ENCODE measurements around the gene UPK1B.

Gene UPK1B

DNA sequence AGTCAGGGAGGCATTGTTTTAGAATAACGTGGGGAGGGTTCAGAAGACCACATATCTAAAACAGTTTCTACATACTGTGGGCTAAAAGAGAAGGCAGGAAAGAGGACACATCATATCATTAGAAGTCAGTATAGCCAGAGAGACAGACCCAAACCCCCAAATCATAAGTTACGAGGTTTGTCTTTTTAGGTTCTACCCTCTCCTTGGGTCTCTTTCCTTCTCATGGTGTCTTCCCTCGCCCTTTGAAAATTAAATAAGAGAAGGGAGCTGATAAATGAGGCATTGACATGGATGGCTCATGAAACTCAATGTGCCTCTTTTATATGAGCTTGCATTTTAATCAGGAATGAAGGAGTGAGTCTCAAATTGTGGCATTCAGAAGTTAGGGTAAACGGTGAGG is 3.4 kb downstream of the UPK1B start:
- no peak for DNase-seq (ENCODE audit: low spot score)

DNA sequence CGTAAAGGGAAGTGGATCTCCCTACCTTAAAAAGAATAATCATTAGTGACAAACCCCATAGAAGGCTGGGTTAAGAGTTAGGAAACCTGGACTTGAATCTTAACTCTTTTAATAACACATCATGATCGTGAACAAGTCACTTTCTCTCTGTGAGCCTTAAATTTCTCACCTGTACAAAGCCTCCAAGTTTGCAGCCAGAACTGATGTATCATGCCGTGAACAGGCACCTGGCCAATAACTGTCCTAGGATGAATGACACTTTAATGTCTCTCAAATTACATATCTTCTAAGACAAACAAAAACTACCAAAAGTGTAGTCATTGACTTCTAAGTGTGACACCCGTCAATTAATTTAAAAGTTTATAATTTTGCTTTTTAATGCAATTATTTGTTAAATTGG is 3.9 kb downstream of the UPK1B start:
- DNase-seq (ENCODE audit: low spot score) = no peak

DNA sequence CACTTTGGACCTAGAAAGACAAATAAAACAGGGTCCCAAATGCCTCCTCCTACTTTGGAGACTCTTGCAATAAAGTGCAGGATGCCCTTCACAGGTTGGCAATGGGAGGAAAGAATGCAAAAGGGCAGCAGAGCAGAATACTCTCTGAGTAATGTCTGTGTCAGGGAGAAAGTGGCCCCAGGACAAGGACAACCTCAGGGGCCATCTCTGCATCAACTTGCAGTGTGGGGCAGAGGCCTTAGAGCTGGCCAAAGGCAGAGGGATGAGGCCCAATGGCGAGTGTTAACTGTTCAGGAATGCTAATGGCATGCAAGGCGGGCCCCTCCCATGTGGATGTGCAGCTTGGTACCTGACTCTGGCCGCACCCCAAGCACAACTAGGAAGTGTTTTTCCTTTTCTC is 8.4 kb downstream of the UPK1B start:
- DNase-seq (ENCODE audit: low spot score) = no peak

DNA sequence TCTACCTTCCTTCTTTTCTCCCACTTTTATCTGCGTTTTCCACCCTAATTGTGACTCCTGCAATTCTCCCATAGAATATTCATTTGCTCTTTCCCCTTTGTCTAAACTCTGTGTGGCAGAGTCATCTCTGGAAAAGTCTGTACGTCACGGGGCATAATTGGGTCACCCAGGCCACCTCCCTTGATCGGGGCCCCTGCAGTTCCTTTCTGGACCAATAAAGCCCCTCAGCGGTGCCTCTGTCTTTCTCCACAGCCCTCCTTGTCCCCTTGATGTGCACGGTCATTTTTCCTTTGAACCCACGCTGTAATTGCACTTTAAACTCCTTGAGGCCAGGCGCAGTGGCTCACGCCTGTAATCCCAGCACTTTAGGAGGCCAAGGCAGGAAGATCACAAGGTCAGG is 10.7 kb downstream of the UPK1B start:
- no peak for DNase-seq (ENCODE audit: low spot score)

DNA sequence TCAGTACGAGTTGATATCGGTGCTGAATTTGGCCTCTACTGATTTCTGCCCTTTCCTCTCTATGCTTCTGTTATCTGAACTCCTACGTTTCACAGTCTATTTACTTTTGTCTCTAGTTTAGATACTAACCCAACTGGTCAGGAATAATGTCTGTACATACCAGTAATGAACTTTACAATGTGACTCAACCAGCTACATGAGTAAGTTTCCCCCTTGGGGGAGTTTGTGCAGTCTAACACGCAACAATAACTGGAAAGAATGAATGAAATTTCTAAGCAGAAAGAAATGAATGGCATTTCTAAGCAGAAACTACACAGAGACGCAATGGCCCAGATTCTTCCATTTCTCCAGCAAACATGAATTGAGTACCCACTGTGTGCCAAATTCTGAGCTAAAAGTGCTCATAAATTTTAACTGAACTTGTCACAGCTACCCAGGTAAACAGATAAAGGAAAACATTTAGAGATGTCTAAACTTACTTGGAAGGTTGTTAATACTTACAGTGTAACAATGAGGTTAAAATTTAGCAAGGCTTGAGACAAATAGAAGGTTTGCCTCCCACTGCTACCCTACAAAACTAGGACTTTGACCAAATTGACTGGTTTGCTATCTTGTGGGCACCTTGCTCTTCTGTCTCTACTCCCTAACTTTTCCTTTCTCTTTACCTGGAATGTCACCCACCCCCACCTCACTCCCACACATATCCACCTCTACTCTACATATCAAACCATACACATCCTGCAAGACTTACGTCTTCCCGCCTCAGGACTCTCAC is 11.6 kb downstream of the UPK1B start:
- peak; percentile 75 for DNase-seq (ENCODE audit: low spot score)

DNA sequence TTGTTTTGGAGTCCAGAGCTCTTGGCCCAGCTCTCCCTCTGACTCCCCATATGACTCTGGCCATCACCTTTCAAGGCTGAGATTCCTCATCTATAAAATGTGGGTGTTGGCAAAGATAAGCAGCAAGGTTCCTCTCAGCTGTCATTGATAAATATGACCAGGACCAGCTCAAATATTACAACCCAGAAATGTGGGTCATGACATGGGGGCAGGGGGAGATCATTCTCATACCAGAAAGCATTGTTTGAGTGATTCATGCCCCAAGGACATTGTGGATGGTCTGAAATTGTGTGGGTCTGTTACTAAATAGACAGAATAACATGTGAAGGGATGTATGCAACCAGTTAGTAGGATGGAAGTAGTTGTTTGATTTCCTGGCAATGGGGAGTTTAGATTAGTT is 13.9 kb downstream of the UPK1B start:
- no peak for DNase-seq (ENCODE audit: low spot score)

DNA sequence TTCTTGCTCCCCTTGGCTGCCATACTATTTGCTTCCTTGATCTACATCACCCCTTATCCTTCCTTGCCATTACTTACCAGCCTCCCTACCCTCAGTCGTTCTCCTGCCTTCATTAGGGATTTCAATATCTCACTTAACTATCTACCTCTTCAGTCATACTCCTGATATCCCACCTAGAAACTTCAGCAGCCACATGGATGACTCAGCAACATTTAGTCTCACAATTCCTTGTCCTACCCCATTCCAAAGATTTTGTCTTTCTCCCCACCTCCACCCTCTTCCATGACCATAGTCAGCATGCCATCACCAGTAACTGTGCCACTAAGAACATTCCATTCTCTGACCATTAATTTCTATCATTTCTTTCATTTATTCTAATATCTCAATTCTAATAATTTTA is 18.4 kb downstream of the UPK1B start:
- DNase-seq (ENCODE audit: low spot score) = no peak

DNA sequence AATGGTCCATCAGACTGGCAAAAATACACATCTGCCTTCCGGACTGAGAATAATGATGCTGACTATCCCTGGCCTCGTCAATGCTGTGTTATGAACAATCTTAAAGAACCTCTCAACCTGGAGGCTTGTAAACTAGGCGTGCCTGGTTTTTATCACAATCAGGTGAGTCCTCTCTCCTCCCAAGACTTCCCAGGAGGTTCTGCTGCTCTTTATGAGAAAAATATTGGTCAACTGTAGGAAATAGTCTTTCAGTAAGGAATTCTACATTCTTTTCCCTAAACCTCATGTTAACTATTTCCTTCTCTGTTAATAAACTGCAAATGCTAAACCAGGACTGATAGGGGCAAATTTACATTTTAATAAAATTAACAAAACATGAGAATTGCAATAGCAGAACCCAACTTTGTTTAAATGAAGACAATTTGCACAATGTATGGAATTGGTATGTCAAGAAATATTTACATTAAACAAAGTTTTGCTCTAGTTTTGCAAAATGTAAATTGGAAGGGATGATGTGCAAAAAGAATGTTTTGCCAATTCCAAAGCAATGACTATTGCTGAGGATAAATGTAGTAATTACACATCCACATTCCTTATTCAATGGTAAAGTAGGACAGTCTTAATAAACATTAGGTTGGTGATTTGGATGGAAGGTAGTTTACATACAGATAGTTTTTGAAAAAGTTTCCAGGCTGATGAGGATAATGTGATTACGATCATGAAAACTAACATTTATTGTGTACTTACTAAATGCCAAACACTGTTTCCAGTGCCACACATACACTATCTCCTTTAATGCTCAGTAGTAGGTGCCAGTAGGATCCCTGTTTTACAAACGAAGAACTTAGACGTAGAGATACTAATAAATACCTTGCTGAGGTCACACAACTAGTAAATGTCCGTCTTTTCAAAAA is 21.1 kb downstream of the UPK1B start:
- no peak for DNase-seq (ENCODE audit: low spot score)

DNA sequence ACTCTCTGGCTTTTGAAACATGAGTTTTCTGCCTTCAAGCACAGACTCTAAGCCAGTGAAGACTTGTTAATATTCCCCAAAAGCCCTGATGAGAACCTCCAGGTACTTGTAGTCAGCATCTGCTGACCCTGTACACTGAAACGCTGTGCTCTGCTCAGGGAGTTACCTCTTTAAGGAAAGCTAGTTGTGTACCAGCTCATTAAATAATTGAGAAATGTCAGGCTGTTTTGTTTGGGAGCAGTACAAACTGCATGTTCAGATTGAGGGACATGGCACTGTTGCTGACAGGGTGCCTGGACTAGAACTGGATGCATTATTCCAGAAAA is 21.7 kb downstream of the UPK1B start:
- no peak for DNase-seq (ENCODE audit: low spot score)

DNA sequence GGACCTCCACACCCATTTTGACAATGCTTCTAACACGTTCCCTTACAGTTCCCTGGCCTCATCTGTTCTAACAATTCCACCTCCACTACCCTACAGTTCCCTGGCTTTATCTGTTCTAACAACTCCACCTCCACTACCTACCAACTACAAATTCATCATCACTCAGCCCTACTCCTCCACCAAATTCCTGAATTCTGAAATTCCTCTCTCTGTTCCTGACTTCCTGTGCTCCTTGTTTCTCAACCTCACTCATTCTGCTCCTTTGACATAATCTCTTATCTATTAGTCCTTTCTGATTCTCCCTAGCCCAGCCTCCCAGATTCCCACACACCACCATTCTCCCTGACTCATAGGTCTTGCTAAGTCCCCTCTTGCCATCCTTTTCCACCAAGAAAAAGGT is 22.5 kb downstream of the UPK1B start:
- no peak for DNase-seq (ENCODE audit: low spot score)

DNA sequence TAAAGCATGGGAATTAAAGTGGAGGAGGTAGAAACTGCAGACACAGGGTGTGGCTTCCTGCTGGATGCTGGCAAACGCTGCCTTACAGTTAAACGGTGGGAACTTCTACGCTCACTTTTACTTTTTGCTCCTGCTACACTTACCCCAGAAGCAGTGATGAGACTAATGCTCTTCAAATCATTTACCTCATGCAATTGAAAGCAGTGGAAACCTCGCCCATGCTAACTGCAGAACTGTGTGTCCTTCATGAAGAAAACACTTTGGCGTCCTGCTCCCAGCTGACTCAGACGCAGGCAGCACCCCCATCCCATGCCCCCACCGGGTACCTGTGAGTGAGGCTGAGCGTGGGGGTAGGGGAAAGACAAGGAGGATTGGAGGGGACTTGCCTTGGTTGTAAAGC is 31.8 kb downstream of the UPK1B start:
- DNase-seq (ENCODE audit: low spot score) = no peak

DNA sequence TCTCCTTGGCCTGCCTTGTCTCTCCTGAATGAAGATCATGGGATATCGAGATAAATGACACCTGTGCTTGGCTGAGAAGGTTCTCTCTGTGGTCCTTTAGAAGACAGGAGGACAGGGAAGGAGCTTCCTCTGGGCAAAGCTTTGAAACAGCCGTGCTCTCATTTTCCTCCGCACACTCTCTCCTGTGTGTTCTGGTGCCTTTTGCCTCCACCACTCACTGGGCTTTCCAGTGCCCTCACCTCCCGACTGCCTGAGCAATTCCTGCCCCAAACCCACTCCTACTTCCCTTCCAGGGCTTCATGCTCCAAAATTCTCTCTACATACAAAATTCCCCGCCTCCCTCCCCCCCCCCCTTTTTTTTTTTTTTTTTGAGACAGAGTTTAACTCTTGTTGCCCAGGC is 32.3 kb downstream of the UPK1B start:
- DNase-seq (ENCODE audit: low spot score) = no peak

DNA sequence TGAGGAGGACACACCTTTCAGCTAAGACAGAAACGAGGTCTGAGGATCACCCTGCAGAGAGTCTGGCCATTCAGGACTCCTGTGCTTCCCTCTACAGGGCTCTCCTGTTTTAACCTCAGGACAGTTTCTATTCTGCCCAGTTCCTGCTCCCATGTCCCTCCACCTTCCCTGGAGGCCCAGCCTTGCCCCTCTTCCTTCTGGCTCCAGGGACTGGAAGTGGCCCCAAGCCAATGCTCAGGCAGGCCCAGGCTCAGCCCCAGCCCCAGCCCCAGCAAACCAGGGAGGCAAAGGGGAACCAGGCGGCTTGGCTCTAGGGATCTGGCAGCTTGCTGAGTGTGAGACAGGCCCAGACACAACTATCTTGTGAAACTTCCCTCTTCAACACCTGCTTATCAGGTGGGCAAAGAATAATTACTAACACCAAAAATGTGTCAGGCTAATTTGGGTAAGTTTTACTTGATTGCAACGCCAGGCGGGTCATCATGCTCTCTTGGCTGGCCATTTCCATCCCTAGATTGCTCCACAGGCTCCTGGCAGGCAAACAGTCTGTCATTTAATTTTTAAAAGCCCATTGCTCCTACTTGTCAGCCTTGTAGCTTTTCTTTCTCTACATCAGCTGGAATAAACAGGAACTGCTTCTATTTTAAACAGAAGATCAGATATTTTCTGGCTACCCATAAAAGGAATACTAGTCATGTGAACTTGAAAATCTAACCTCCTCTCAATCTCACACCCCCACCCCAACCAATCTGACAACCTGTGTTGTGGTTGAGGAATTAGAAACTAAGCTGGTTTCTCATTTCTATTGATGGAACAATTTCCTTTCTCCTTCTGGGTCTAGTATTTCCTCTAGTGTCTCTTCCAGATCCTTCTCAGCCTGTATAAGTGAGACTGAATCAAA is 33.5 kb downstream of the UPK1B start:
- DNase-seq (ENCODE audit: low spot score) = no peak

DNA sequence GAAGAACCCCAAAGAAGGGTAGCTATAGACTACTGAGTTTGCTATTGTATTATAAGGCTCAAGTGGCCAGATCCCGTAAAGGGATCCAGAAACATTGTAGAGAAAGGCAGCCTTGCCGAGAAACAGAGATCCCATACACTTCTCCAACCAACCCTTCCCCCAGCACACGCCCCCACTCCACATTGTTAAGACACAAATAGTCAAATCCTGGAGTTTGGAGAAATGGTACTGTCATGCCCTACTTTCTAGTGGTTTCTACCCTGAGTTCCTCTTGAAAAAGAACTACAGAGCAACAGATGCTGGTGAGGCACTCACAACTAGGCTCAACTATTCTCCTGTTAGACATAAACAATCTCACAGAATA is 34.1 kb downstream of the UPK1B start:
- DNase-seq (ENCODE audit: low spot score) = no peak

DNA sequence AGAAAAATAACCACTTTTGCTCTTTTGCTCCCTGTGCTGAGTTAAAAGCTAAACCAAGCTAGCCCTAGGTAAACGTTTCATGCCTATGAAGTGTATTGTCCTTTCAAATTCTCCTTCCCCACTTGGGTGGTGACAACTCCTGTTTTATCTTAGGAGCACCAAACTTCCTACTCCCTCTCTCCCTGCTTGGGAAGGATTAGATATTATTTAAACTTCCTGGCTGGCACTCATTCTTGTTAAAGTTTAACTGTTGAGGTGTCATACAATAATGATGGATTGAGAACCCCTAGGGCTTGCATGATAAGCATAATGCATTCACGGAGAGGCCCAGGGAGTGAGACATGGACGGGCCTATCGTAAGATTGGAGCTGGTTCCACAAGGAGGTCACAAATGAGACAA is 37.8 kb downstream of the UPK1B start:
- no peak for DNase-seq (ENCODE audit: low spot score)

DNA sequence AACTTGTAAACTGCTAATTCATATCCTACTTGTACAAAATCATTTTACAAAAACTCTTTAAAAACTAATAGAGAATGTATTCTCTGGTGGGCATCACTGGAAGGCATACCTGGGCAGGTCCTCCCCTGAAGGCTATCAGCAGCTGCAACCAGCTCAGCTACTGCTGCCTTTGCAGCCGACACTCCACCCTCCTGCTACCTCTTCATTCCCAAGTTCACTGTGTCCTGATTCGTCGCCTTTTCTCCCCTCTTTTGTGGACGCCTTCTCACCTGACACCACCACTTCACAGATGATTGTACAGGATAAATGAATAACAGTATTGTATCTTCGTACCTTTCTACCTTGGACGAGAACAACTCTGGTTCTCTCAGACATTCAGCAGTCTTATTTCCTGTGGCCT is 38.4 kb downstream of the UPK1B start:
- no peak for DNase-seq (ENCODE audit: low spot score)

DNA sequence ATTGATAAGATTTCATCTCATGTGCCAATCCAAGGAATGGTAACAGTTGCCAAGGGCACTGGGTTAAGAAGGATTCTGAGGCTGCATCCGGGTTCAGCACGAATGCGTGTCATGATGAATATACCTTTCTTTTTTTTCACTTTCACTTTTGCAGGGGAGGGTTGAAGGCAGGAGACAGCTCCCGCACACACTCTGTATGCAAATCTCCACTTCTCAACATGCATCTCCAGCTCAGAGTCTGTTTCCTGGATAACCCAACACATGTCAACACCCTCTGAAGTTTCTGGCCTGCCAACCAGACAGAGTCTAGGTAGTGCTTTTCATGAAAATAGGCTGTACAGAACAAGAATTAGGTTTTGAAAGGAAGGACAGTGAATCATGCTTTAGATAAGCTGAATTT is 45.7 kb downstream of the UPK1B start:
- DNase-seq (ENCODE audit: low spot score) = no peak

DNA sequence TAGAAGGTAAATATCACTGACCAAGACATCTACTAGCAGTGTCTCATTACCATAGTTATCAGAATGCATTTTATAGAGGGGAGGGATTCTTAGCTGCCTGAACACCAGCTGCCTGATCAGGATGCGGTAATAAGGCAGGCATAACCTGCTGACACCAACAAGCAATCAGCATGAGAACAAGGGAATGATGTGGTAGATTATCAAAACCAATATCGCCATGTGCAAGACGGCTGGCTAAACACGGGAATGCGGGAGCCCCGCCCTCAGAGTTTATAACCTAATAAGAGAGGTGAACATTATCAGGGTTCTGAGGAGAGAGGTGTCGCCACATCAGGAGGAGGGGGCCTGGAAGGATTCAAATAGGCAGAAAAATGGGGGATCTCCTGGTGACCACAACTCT is 46.8 kb downstream of the UPK1B start:
- no peak for DNase-seq (ENCODE audit: low spot score)

DNA sequence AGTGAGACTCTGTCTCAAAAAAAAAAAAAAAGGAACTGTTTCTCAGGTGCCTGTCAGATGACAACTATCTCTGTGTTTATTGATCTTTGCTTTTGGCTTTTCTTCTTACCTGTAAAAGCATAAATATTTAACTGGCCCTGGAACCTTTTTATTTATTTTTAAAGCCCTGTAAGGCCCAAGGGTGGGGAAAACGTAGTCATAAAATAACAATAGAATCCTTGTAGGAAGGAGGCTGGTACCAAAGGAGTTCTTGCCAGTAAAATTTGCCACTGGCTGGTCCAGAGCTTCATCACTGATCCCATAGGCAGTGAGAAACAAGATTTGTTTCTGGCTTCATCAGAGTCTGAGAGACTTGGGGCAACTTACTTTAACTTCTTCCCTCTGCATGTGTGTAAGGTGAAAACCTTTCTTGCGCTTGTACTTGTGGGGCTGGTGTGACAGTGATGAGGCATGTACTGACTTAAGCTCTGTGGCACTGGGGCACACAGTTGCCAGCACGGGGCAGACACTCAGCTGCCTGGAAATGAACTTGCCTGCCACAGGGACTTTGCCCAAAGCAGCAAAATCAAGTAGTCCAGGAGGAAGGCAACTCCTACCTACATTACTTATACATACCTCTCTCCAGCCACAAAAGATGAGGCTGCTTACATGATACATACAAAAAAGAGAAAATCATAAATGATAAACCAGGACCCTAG is 47.7 kb downstream of the UPK1B start:
- DNase-seq (ENCODE audit: low spot score) = no peak

DNA sequence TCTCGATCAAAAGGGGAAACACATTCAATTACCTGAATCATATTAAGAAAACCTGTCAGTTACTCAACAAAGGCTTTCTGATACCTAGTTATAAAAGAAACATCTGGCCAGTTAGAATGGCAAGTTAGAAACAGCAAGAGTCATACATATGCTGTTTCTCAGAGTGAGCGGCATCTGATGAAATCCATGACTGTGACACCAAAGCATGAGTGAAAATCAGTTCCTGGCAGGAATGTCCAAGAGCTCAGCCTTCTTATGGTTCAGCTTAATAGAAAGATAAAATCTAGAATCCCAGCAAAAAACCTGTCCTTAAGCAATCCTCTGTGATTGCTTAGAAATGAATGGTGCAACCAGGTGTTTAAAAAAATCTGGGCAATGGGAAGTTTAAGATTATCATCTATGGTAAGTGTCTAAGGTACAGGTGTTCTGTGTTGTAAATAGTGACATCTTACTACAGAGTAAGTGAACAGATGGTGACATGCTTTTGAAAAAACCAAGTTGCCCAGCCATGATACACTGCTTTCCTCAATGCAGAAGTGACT is 48.5 kb downstream of the UPK1B start:
- no peak for DNase-seq (ENCODE audit: low spot score)

DNA sequence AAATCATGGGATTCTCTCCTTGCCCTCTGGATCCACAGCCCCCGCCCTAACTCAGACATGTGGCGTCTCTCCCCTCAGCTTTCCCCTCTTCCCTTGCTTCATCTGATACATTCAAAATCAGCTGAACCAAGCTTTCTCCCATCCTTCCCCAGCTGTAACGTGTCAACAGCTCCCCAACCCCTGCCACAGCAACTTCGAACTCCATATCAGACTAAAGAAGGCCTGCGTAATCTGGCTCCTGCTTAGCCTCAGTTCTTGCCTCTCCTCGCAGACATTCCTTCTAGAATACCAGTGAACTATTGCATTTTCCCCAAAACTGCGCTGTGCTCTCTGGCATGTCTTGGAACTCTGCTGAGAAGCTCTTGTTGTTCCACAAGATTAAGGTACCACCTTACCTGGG is 49.0 kb downstream of the UPK1B start:
- DNase-seq (ENCODE audit: low spot score) = no peak

DNA sequence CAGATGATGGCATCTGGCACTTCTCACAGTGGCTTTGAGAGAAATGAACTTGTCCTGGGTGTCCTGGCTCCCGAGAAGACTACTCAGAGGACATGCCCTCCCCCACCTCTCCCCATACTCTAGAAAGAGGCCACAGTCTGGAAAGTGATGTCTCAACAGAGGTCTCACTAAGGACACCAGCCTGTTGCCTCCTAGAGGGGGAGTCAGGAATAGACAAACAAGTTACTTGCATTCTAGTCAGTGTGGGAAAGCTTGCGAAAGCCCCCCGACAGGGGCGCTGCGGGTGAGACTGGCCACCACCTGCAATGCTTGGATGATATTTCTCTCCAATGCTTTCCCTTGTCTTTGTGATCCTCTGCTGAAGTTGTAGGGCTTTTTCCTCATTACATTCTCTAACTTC is 50.1 kb downstream of the UPK1B start:
- DNase-seq (ENCODE audit: low spot score) = no peak
